ENCODE results near the gene EML6.

EML6 gene

GRCh38 chr2:54763636-54764291 is 40.3 kb downstream of the EML6 start:
- ChIA-PET POLR2A (no interaction called here), CTCF (no interaction called here)
- DNase-seq: no peak

GRCh38 chr2:54767921-54768320 is 44.5 kb downstream of the EML6 start:
- no peaks in the 10 kb centered on the region for H3K4me1 ChIP-seq (ENCODE audit: control extremely low read depth in 1 of 4, control insufficient read depth in 4 of 4, insufficient read depth in 4 of 4, low read length in 3 of 4)
- H3K27ac ChIP-seq (ENCODE audit: insufficient read depth in 1 of 2, low read depth in 1 of 2, low read length in 2 of 2, poor library complexity in 1 of 2, severe bottlenecking in 2 of 2): no peak overlapping the region
- no peaks in the 10 kb centered on the region for H3K27me3 ChIP-seq (replicated peaks in 2 of 5; ENCODE audit: control insufficient read depth in 4 of 5, insufficient read depth in 5 of 5, low read length in 4 of 5)
- ChIA-PET CTCF (interaction anchor here (0.6 kb wide), 1 partner anchor 520 kb away, joined by 4 read pairs; no protein-coding TSS in a partner anchor), POLR2A (no interaction called here)
- no peak overlapping the region for H3K4me3 ChIP-seq (ENCODE audit: control insufficient read depth in 1 of 7, extremely low read depth in 1 of 7, insufficient read depth in 4 of 7, low read depth in 2 of 7, low read length in 6 of 7)
- H3K36me3 ChIP-seq (ENCODE audit: control insufficient read depth in 4 of 4, insufficient read depth in 4 of 4, low read length in 3 of 4): no peaks in the 10 kb centered on the region
- no peaks in the 10 kb centered on the region for H3K9me3 ChIP-seq (ENCODE audit: control extremely low read depth in 1 of 5, control insufficient read depth in 4 of 5, insufficient read depth in 2 of 5, low read depth in 1 of 5, low read length in 4 of 5)
- DNase-seq: peak in 2 of 3 donors; percentile 2 to 7

More at GRCh38 chr2:54763636-54764291, 40.3 kb downstream of the EML6 start:
- Histone ChIP-seq H3K4me1 (ENCODE audit: control extremely low read depth in 1 of 4, control insufficient read depth in 4 of 4, insufficient read depth in 4 of 4, low read length in 3 of 4) (no peaks in the 10 kb centered on the region), H3K4me3 (ENCODE audit: control insufficient read depth in 1 of 7, extremely low read depth in 1 of 7, insufficient read depth in 4 of 7, low read depth in 2 of 7, low read length in 6 of 7) (no peak overlapping the region), H3K27me3 (replicated peaks in 2 of 5; ENCODE audit: control insufficient read depth in 4 of 5, insufficient read depth in 5 of 5, low read length in 4 of 5) (no peaks in the 10 kb centered on the region), H3K9me3 (ENCODE audit: control extremely low read depth in 1 of 5, control insufficient read depth in 4 of 5, insufficient read depth in 2 of 5, low read depth in 1 of 5, low read length in 4 of 5) (no peaks in the 10 kb centered on the region), H3K36me3 (ENCODE audit: control insufficient read depth in 4 of 4, insufficient read depth in 4 of 4, low read length in 3 of 4) (no peaks in the 10 kb centered on the region), H3K27ac (ENCODE audit: insufficient read depth in 1 of 2, low read depth in 1 of 2, low read length in 2 of 2, poor library complexity in 1 of 2, severe bottlenecking in 2 of 2) (no peak overlapping the region)
- 93% methylated on average over 5 of the region's 7 CpGs for WGBS (ENCODE audit: insufficient coverage)

GRCh38 chr2:54768772-54769428 is 45.4 kb downstream of the EML6 start:
- POLR2A ChIA-PET: no interaction called here
- Histone ChIP-seq H3K4me3 (ENCODE audit: control insufficient read depth in 1 of 7, extremely low read depth in 1 of 7, insufficient read depth in 4 of 7, low read depth in 2 of 7, low read length in 6 of 7) (no peak overlapping the region), H3K4me1 (ENCODE audit: control extremely low read depth in 1 of 4, control insufficient read depth in 4 of 4, insufficient read depth in 4 of 4, low read length in 3 of 4) (no peaks in the 10 kb centered on the region), H3K27me3 (replicated peaks in 2 of 5; ENCODE audit: control insufficient read depth in 4 of 5, insufficient read depth in 5 of 5, low read length in 4 of 5) (no peaks in the 10 kb centered on the region), H3K36me3 (ENCODE audit: control insufficient read depth in 4 of 4, insufficient read depth in 4 of 4, low read length in 3 of 4) (no peaks in the 10 kb centered on the region), H3K9me3 (ENCODE audit: control extremely low read depth in 1 of 5, control insufficient read depth in 4 of 5, insufficient read depth in 2 of 5, low read depth in 1 of 5, low read length in 4 of 5) (no peaks in the 10 kb centered on the region), H3K27ac (ENCODE audit: insufficient read depth in 1 of 2, low read depth in 1 of 2, low read length in 2 of 2, poor library complexity in 1 of 2, severe bottlenecking in 2 of 2) (no peak overlapping the region)
- no CpG with 5 or more reads among the region's 1 CpG for WGBS (ENCODE audit: insufficient coverage)
- no peak for DNase-seq
- CTCF ChIA-PET: interaction anchor here (0.6 kb wide), 1 partner anchor 521 kb away, joined by 4 read pairs; no protein-coding TSS in a partner anchor

DNA sequence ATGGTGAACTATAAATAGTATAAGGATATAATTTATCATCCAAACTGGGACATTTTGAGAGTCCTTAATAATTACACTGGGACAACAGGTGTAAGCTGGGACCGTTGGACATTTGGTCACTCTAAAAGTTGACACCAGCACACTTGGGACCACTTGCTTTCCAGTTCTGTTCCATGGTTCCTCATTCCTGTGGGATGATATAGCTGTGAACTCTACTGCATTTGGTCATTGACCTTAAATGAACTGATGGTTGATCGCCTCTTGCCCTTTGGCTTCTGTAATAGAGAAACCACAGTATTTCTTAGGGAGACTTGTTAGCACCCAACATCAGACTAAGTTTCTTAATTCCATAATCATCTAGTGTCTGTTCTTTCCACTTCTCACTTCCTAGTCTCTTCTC is 46.7 kb downstream of the EML6 start:
- WGBS (ENCODE audit: insufficient coverage): 89% methylated on average over 2 of the region's 2 CpGs
- H3K9me3 ChIP-seq (ENCODE audit: control extremely low read depth in 1 of 5, control insufficient read depth in 4 of 5, insufficient read depth in 2 of 5, low read depth in 1 of 5, low read length in 4 of 5): peaks cover 0 to 6% (median 2%) of the 10 kb centered on the region in 5 experiments
- ChIA-PET CTCF (no interaction called here), POLR2A (interaction anchor here (1.2 kb wide), 1 partner anchor 91 kb away, joined by 3 read pairs; no protein-coding TSS in a partner anchor)
- no peak overlapping the region for H3K4me3 ChIP-seq (ENCODE audit: control insufficient read depth in 1 of 7, extremely low read depth in 1 of 7, insufficient read depth in 4 of 7, low read depth in 2 of 7, low read length in 6 of 7)
- no peaks in the 10 kb centered on the region for H3K36me3 ChIP-seq (ENCODE audit: control insufficient read depth in 4 of 4, insufficient read depth in 4 of 4, low read length in 3 of 4)
- no peaks in the 10 kb centered on the region for H3K4me1 ChIP-seq (ENCODE audit: control extremely low read depth in 1 of 4, control insufficient read depth in 4 of 4, insufficient read depth in 4 of 4, low read length in 3 of 4)
- no peak overlapping the region for H3K27ac ChIP-seq (ENCODE audit: insufficient read depth in 1 of 2, low read depth in 1 of 2, low read length in 2 of 2, poor library complexity in 1 of 2, severe bottlenecking in 2 of 2)
- no peaks in the 10 kb centered on the region for H3K27me3 ChIP-seq (replicated peaks in 2 of 5; ENCODE audit: control insufficient read depth in 4 of 5, insufficient read depth in 5 of 5, low read length in 4 of 5)
- DNase-seq: no peak

DNA sequence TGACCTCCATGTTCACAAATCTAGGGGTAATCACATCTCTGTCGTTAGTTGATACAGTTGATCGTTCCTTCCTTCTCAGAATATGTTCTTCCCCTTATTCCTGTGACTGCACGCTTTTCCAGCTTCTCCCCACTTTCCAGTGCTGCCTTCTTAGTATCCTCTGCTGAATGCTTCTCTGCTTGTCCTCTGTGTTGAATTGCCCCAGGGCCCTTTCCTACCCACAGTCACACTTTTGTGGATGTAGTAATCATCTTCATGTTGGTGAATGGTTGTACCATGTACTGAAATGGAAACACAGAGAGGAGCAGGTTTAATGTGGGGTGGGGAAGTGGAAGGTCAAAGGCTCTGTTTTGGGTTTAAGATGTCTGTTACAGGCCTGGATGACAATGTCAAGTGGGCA is 47.2 kb downstream of the EML6 start:
- ChIA-PET CTCF (no interaction called here), POLR2A (interaction anchor here (1.2 kb wide), 1 partner anchor 92 kb away, joined by 3 read pairs; no protein-coding TSS in a partner anchor)
- DNase-seq: no peak
- no peaks in the 10 kb centered on the region for H3K4me1 ChIP-seq (ENCODE audit: control extremely low read depth in 1 of 4, control insufficient read depth in 4 of 4, insufficient read depth in 4 of 4, low read length in 3 of 4)
- no peaks in the 10 kb centered on the region for H3K27me3 ChIP-seq (replicated peaks in 2 of 5; ENCODE audit: control insufficient read depth in 4 of 5, insufficient read depth in 5 of 5, low read length in 4 of 5)
- WGBS (ENCODE audit: insufficient coverage): 93% methylated on average over 3 of the region's 3 CpGs
- H3K27ac ChIP-seq (ENCODE audit: insufficient read depth in 1 of 2, low read depth in 1 of 2, low read length in 2 of 2, poor library complexity in 1 of 2, severe bottlenecking in 2 of 2): no peak overlapping the region
- H3K36me3 ChIP-seq (ENCODE audit: control insufficient read depth in 4 of 4, insufficient read depth in 4 of 4, low read length in 3 of 4): no peaks in the 10 kb centered on the region
- H3K9me3 ChIP-seq (ENCODE audit: control extremely low read depth in 1 of 5, control insufficient read depth in 4 of 5, insufficient read depth in 2 of 5, low read depth in 1 of 5, low read length in 4 of 5): peaks cover 0 to 10% (median 5%) of the 10 kb centered on the region in 5 experiments
- H3K4me3 ChIP-seq (ENCODE audit: control insufficient read depth in 1 of 7, extremely low read depth in 1 of 7, insufficient read depth in 4 of 7, low read depth in 2 of 7, low read length in 6 of 7): no peak overlapping the region

- CTCF ChIA-PET: interaction anchor here (1.0 kb wide), 2 partner anchors 10 to 27 kb away, joined by 3 read pairs; no protein-coding TSS in a partner anchor
- no peak overlapping the region for H3K27ac ChIP-seq (ENCODE audit: insufficient read depth in 1 of 2, low read depth in 1 of 2, low read length in 2 of 2, poor library complexity in 1 of 2, severe bottlenecking in 2 of 2)
- WGBS (ENCODE audit: insufficient coverage): 100% methylated on average over 8 of the region's 10 CpGs
- DNase-seq: no peak
- peaks cover 4 to 14% (median 5%) of the 10 kb centered on the region in 5 experiments for H3K9me3 ChIP-seq (ENCODE audit: control extremely low read depth in 1 of 5, control insufficient read depth in 4 of 5, insufficient read depth in 2 of 5, low read depth in 1 of 5, low read length in 4 of 5)
- no peak overlapping the region for H3K4me3 ChIP-seq (ENCODE audit: control insufficient read depth in 1 of 7, extremely low read depth in 1 of 7, insufficient read depth in 4 of 7, low read depth in 2 of 7, low read length in 6 of 7)
- POLR2A ChIA-PET: no interaction called here
- no peaks in the 10 kb centered on the region for H3K27me3 ChIP-seq (replicated peaks in 2 of 5; ENCODE audit: control insufficient read depth in 4 of 5, insufficient read depth in 5 of 5, low read length in 4 of 5)
- no peaks in the 10 kb centered on the region for H3K36me3 ChIP-seq (ENCODE audit: control insufficient read depth in 4 of 4, insufficient read depth in 4 of 4, low read length in 3 of 4)
- H3K4me1 ChIP-seq (ENCODE audit: control extremely low read depth in 1 of 4, control insufficient read depth in 4 of 4, insufficient read depth in 4 of 4, low read length in 3 of 4): no peaks in the 10 kb centered on the region
Observed at GRCh38 chr2:54771166-54771885, 47.9 kb downstream of the EML6 start.

- no peak for DNase-seq
- Histone ChIP-seq H3K36me3 (ENCODE audit: control insufficient read depth in 4 of 4, insufficient read depth in 4 of 4, low read length in 3 of 4) (no peaks in the 10 kb centered on the region), H3K4me3 (ENCODE audit: control insufficient read depth in 1 of 7, extremely low read depth in 1 of 7, insufficient read depth in 4 of 7, low read depth in 2 of 7, low read length in 6 of 7) (no peak overlapping the region), H3K9me3 (ENCODE audit: control extremely low read depth in 1 of 5, control insufficient read depth in 4 of 5, insufficient read depth in 2 of 5, low read depth in 1 of 5, low read length in 4 of 5) (peaks cover 4 to 14% (median 5%) of the 10 kb centered on the region in 5 experiments), H3K27ac (ENCODE audit: insufficient read depth in 1 of 2, low read depth in 1 of 2, low read length in 2 of 2, poor library complexity in 1 of 2, severe bottlenecking in 2 of 2) (no peak overlapping the region), H3K4me1 (ENCODE audit: control extremely low read depth in 1 of 4, control insufficient read depth in 4 of 4, insufficient read depth in 4 of 4, low read length in 3 of 4) (no peaks in the 10 kb centered on the region), H3K27me3 (replicated peaks in 2 of 5; ENCODE audit: control insufficient read depth in 4 of 5, insufficient read depth in 5 of 5, low read length in 4 of 5) (no peaks in the 10 kb centered on the region)
- WGBS (ENCODE audit: insufficient coverage): 100% methylated on average over 1 of the region's 3 CpGs
- ChIA-PET CTCF (interaction anchor here (1.0 kb wide), 2 partner anchors 11 to 27 kb away, joined by 3 read pairs; no protein-coding TSS in a partner anchor), POLR2A (no interaction called here)
Observed at GRCh38 chr2:54772110-54772509, 48.6 kb downstream of the EML6 start.
